GM19193 (cell line): ENCODE results near the gene NR2F6.

Experiments used
- POLR2A ChIP-seq: IDR thresholded peaks from 4 replicates; pipeline ENCODE4 v1.6.1; 2011; ENCODE audit not compliant: insufficient read depth, insufficient read length; ENCODE audit errors: extremely low read depth

NR2F6 gene

DNA sequence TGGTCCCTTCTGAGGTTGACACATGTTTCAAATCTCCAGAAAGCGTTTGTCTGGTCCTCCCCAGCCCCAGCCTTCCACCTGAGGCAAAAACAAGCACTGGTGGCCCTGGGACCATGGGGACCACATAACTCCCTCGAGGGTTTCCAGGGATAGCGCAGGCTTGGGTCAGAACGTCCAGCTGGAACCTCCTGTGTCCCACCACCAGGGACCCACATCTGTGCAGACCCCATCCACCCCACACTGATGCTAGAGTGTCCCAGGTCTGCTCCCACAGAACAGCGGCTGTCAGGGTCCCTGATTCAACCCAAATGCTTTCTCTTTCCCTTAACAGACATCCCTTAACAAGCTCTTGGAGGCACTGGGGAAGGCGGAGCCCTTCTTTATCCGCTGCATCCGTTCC, 60.1 kb downstream of the NR2F6 start:
- TF ChIP-seq POLR2A = no peak

- TF ChIP-seq POLR2A = peak; percentile 29
Measured at GRCh38 chr19:17184371-17184841, 61.3 kb downstream of the NR2F6 start.

- TF ChIP-seq POLR2A = no peak
Measured at GRCh38 chr19:17183858-17184321, 61.8 kb downstream of the NR2F6 start.

GRCh38 chr19:17183271-17183761, 62.4 kb downstream of the NR2F6 start:
- no peak for TF ChIP-seq POLR2A
